Neural cell (in vitro differentiated cells): ENCODE results near the gene SV2B. TPM values are rescaled to one million over a fixed set of nuclear protein-coding genes. Genes with fewer than 3 reads are reported as not detected.
"Not testable (repeated sequence)": the region's sequence is repeated elsewhere in the genome, so short reads cannot be mapped to it uniquely, and the experiment has no call there.

Experiments
- H2AFZ ChIP-seq: fragments of 200-600, 300-800 bp; sonication (generic), shearing (Covaris generic); 2 replicates; pipeline ENCODE4 v1.6.0; 2014; ENCODE audit warnings: low read depth, mild to moderate bottlenecking, antibody characterized with exemption, low read length, moderate library complexity
- H3F3A ChIP-seq: fragments of 200-600 bp; shearing (Covaris generic); 2 replicates; pipeline ENCODE4 v1.6.1; 2016; ENCODE audit warnings: mild to moderate bottlenecking, moderate library complexity, mixed read lengths, antibody characterized with exemption, low read length; ENCODE audit not compliant: insufficient read depth, poor library complexity, severe bottlenecking
- H3K27ac ChIP-seq: fragments of 200-600, 300-800 bp; sonication (generic), shearing (Covaris generic); 2 replicates; pipeline ENCODE4 v1.5.1; 2014; ENCODE audit warnings: mild to moderate bottlenecking, low read length, moderate library complexity
- H3K27me3 ChIP-seq: fragments of 300-800, 200-600 bp; sonication (generic), shearing (Covaris generic); 2 replicates; pipeline ENCODE4 v1.6.0; 2014; ENCODE audit warnings: mild to moderate bottlenecking, low read depth, low read length, moderate library complexity; ENCODE audit not compliant: insufficient read depth
- H3K36me3 ChIP-seq: fragments of 300-800, 200-600 bp; sonication (generic), shearing (Covaris generic); 2 replicates; pipeline ENCODE4 v1.5.1; 2014; ENCODE audit warnings: mild to moderate bottlenecking, antibody characterized with exemption, low read length, moderate library complexity; ENCODE audit not compliant: insufficient read depth
- H3K4me2 ChIP-seq: fragments of 300-800, 200-600 bp; sonication (generic), shearing (Covaris generic); 2 replicates; pipeline ENCODE4 v1.6.0; 2014; ENCODE audit warnings: mild to moderate bottlenecking, low read length
- H3K4me3 ChIP-seq: fragments of 300-800, 200-600 bp; sonication (generic), shearing (Covaris generic); 2 replicates; pipeline ENCODE4 v1.5.1; 2014; ENCODE audit warnings: mild to moderate bottlenecking, low read length, moderate library complexity
- H3K79me2 ChIP-seq: fragments of 200-600 bp; shearing (Covaris generic); replicated peaks from 2 replicates; pipeline ENCODE4 v1.6.0; 2014; ENCODE audit warnings: mild to moderate bottlenecking, low read length, moderate library complexity; ENCODE audit not compliant: insufficient read depth
- H3K9ac ChIP-seq: fragments of 300-800, 200-600 bp; sonication (generic), shearing (Covaris generic); 2 replicates; pipeline ENCODE4 v1.6.1; 2016; ENCODE audit warnings: mild to moderate bottlenecking, low read length, mixed read lengths
- H3K9me2 ChIP-seq: fragments of 200-600 bp; shearing (Covaris generic); 2 replicates; pipeline ENCODE4 v1.6.1; 2016; ENCODE audit warnings: mild to moderate bottlenecking, low read length, mixed read lengths; ENCODE audit not compliant: insufficient read depth
- H3K9me3 ChIP-seq: fragments of 200-600, 300-800 bp; sonication (generic), shearing (Covaris generic); 2 replicates; pipeline ENCODE4 v1.6.1; 2016; ENCODE audit warnings: mild to moderate bottlenecking, mixed run types, low read length, moderate library complexity, mixed read lengths
- H4K20me1 ChIP-seq: fragments of 200-600 bp; shearing (Covaris generic); 2 replicates; pipeline ENCODE4 v1.6.1; 2016; ENCODE audit warnings: mild to moderate bottlenecking, mixed run types; ENCODE audit not compliant: insufficient read depth
- EP300 ChIP-seq: fragments of 450-650 bp; conservative IDR thresholded peaks from 2 replicates; pipeline ENCODE4 v1.6.1; 2014; ENCODE audit warnings: antibody characterized with exemption, mild to moderate bottlenecking, moderate library complexity; ENCODE audit not compliant: poor library complexity, severe bottlenecking
- EZH2 ChIP-seq: fragments of 200-600, 300-800 bp; shearing (Covaris generic), sonication (generic); IDR thresholded peaks from 2 replicates; pipeline ENCODE4 v1.6.1; 2014; ENCODE audit warnings: antibody characterized with exemption, low read length, borderline replicate concordance, mild to moderate bottlenecking; ENCODE audit not compliant: insufficient read depth, poor library complexity, severe bottlenecking
- MXI1 ChIP-seq: fragments of 450-650 bp; conservative IDR thresholded peaks from 2 replicates; pipeline ENCODE4 v1.6.1; 2014; ENCODE audit warnings: antibody characterized with exemption, mild to moderate bottlenecking; ENCODE audit not compliant: poor library complexity, severe bottlenecking
- POLR2AphosphoS5 ChIP-seq: IDR thresholded peaks from 2 replicates; pipeline ENCODE4 v1.6.1; 2012
- RAD21 ChIP-seq: fragments of 450-650 bp; conservative IDR thresholded peaks from 2 replicates; pipeline ENCODE4 v1.6.1; 2014; ENCODE audit warnings: antibody characterized with exemption, mild to moderate bottlenecking, moderate library complexity
- SMC3 ChIP-seq: fragments of 450-650 bp; conservative IDR thresholded peaks from 2 replicates; pipeline ENCODE4 v1.6.1; 2014; ENCODE audit warnings: antibody characterized with exemption, mild to moderate bottlenecking, moderate library complexity; ENCODE audit not compliant: poor library complexity
- TAF1 ChIP-seq: IDR thresholded peaks from 2 replicates; pipeline ENCODE4 v1.6.1; 2012; ENCODE audit warnings: low read depth
- polyA plus RNA-seq: library from polyadenylated mRNA; depleted of rRNA; stranded (reverse); fragments of >200 nt; gene quantifications from 2 replicates; pipeline ENCODE4 v1.2.3, GENCODE V29; 2014
- TF ChIP-seq, protein P1 (sequence below): IDR thresholded peaks from 2 replicates; pipeline ENCODE4 v1.6.1; 2012; ENCODE audit warnings: borderline replicate concordance
- TF ChIP-seq, protein P2 (sequence below): fragments of 450-650 bp; IDR thresholded peaks from 2 replicates; pipeline ENCODE4 v1.5.1; 2014; ENCODE audit warnings: antibody characterized with exemption, mild to moderate bottlenecking, moderate library complexity; ENCODE audit not compliant: poor library complexity, severe bottlenecking

SV2B gene
- polyA plus RNA-seq, 1 donor from 2014 or later: 0.38 TPM

DNA sequence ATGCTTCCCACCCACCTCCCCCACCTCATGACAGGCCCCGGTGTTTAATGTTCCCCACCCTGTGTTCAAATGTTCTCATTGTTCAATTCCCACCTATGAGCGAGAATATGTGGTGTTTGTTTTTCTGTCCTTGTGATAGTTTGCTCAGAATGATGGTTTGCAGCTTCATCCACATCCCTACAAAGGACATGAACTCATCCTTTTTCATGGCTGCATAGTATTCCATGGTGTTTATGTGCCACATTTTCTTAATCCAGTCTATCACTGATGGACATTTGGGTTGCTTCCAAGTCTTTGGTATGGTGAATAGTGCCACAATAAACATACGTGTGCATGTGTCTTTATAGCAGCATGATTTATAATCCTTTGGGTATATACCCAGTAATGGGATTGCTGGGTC, 244.9 kb downstream of the SV2B start:
- not testable (repeated sequence) for H3K27me3 ChIP-seq, H3F3A ChIP-seq, H3K36me3 ChIP-seq, H3K9me2 ChIP-seq, H3K4me2 ChIP-seq, H3K79me2 ChIP-seq, H4K20me1 ChIP-seq, H3K9me3 ChIP-seq, H3K27ac ChIP-seq, H3K9ac ChIP-seq, H3K4me3 ChIP-seq, H2AFZ ChIP-seq

DNA sequence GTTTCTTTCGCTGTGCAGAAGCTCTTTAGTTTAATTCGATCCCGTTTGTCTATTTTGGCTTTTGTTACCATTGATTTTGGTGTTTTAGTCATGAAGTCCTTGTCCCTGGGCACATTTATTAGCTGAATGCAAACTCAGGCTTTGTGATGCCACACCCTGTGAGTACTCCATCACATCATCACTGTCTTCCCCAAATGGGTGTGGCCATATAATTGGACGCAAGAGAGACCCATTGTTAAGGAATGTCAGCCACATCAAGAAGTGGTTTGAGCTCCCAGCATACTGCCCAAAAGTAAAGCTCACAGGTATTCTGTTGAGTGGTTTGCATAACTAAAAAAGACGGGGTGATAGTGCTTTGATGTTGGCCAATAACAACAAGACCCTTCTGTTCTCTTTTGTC, 245.7 kb downstream of the SV2B start:
- H3K4me2 ChIP-seq: no peak overlapping the region

GRCh38 chr15:91346259-91346658, 246.2 kb downstream of the SV2B start:
- no peak overlapping the region for H2AFZ ChIP-seq
- no peaks in the 10 kb centered on the region for H3K9me2 ChIP-seq
- H3K27ac ChIP-seq: no peak overlapping the region
- no peaks in the 10 kb centered on the region for H3K27me3 ChIP-seq
- H3F3A ChIP-seq: no peaks in the 10 kb centered on the region
- no peaks in the 10 kb centered on the region for H3K9me3 ChIP-seq
- no peaks in the 10 kb centered on the region for H4K20me1 ChIP-seq
- no peak overlapping the region for H3K4me3 ChIP-seq
- no peak overlapping the region for H3K4me2 ChIP-seq
- no peaks in the 10 kb centered on the region for H3K36me3 ChIP-seq
- no peaks in the 10 kb centered on the region for H3K79me2 ChIP-seq
- H3K9ac ChIP-seq: no peak overlapping the region
- no peak for TF ChIP-seq SMC3
- TF ChIP-seq, protein P1, sequence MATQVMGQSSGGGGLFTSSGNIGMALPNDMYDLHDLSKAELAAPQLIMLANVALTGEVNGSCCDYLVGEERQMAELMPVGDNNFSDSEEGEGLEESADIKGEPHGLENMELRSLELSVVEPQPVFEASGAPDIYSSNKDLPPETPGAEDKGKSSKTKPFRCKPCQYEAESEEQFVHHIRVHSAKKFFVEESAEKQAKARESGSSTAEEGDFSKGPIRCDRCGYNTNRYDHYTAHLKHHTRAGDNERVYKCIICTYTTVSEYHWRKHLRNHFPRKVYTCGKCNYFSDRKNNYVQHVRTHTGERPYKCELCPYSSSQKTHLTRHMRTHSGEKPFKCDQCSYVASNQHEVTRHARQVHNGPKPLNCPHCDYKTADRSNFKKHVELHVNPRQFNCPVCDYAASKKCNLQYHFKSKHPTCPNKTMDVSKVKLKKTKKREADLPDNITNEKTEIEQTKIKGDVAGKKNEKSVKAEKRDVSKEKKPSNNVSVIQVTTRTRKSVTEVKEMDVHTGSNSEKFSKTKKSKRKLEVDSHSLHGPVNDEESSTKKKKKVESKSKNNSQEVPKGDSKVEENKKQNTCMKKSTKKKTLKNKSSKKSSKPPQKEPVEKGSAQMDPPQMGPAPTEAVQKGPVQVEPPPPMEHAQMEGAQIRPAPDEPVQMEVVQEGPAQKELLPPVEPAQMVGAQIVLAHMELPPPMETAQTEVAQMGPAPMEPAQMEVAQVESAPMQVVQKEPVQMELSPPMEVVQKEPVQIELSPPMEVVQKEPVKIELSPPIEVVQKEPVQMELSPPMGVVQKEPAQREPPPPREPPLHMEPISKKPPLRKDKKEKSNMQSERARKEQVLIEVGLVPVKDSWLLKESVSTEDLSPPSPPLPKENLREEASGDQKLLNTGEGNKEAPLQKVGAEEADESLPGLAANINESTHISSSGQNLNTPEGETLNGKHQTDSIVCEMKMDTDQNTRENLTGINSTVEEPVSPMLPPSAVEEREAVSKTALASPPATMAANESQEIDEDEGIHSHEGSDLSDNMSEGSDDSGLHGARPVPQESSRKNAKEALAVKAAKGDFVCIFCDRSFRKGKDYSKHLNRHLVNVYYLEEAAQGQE: no peak
- TF ChIP-seq POLR2AphosphoS5: no peak
- TF ChIP-seq, protein P2, sequence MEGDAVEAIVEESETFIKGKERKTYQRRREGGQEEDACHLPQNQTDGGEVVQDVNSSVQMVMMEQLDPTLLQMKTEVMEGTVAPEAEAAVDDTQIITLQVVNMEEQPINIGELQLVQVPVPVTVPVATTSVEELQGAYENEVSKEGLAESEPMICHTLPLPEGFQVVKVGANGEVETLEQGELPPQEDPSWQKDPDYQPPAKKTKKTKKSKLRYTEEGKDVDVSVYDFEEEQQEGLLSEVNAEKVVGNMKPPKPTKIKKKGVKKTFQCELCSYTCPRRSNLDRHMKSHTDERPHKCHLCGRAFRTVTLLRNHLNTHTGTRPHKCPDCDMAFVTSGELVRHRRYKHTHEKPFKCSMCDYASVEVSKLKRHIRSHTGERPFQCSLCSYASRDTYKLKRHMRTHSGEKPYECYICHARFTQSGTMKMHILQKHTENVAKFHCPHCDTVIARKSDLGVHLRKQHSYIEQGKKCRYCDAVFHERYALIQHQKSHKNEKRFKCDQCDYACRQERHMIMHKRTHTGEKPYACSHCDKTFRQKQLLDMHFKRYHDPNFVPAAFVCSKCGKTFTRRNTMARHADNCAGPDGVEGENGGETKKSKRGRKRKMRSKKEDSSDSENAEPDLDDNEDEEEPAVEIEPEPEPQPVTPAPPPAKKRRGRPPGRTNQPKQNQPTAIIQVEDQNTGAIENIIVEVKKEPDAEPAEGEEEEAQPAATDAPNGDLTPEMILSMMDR: no peak
- TF ChIP-seq TAF1: no peak
- TF ChIP-seq MXI1: no peak

More for the DNA sequence above, 245.7 kb downstream of the SV2B start:
- no peak overlapping the region for H3K27ac ChIP-seq
- no peaks in the 10 kb centered on the region for H3F3A ChIP-seq
- H2AFZ ChIP-seq: no peak overlapping the region
- H3K4me3 ChIP-seq: no peak overlapping the region
- H3K27me3 ChIP-seq: no peaks in the 10 kb centered on the region
- H4K20me1 ChIP-seq: no peaks in the 10 kb centered on the region
- H3K9ac ChIP-seq: no peak overlapping the region
- TF ChIP-seq EZH2 (no peak), TAF1 (no peak), POLR2AphosphoS5 (no peak), RAD21 (no peak), MXI1 (no peak), EP300 (no peak), SMC3 (no peak)
- TF ChIP-seq, protein P1: no peak
- TF ChIP-seq, protein P2: no peak
- H3K9me2 ChIP-seq: no peaks in the 10 kb centered on the region
- no peaks in the 10 kb centered on the region for H3K9me3 ChIP-seq
- no peaks in the 10 kb centered on the region for H3K36me3 ChIP-seq
- no peaks in the 10 kb centered on the region for H3K79me2 ChIP-seq
